ENCODE data around the gene TM9SF2. TPM values are rescaled to one million over a fixed set of nuclear protein-coding genes. Genes with fewer than 3 reads are reported as not detected.

Gene TM9SF2
- total and polyA plus RNA-seq, 2 of the 4 experiments (the other 2 are of a cell fraction), result 46.1 to 85.5 TPM

- H2BK120ac ChIP-seq (ENCODE audit: low read depth, low read length), result no peak overlapping the region
- no TSS peak for BruUV-seq (replicated peaks)
- TF ChIP-seq BHLHE40 (IDR thresholded peaks at IDR 0.05; ENCODE audit: low read depth, low read length), result no peak
- no peak for TF ChIP-seq FOS (IDR thresholded peaks at IDR 0.05; ENCODE audit: low read depth, low read length)
- TF ChIP-seq RFX5 (IDR thresholded peaks at IDR 0.05; ENCODE audit: low read depth, low read length), result no peak
- no peak for TF ChIP-seq MAZ (IDR thresholded peaks at IDR 0.05; ENCODE audit: borderline replicate concordance, low read depth, low read length)
- no peak for TF ChIP-seq RCOR1 (IDR thresholded peaks at IDR 0.05; ENCODE audit: insufficient replicate concordance, low read length)
- no peak for TF ChIP-seq USF2 (IDR thresholded peaks at IDR 0.05; ENCODE audit: low read depth, low read length)
- TF ChIP-seq MAFK (IDR thresholded peaks at IDR 0.05; ENCODE audit: low read depth, low read length), result no peak
- TF ChIP-seq MXI1 (IDR thresholded peaks at IDR 0.05; ENCODE audit: borderline replicate concordance, low read depth, low read length), result no peak
- TF ChIP-seq CTCF (conservative IDR thresholded peaks at IDR 0.05; ENCODE audit: low read depth, low read length), result no peak
- no peak for TF ChIP-seq NFE2L2 (IDR thresholded peaks at IDR 0.05; ENCODE audit: low read depth, low read length)
- TF ChIP-seq SMC3 (IDR thresholded peaks at IDR 0.05; ENCODE audit: low read depth, low read length), result no peak
- TF ChIP-seq RAD21 (IDR thresholded peaks at IDR 0.05; ENCODE audit: low read length), result no peak
- no peak for TF ChIP-seq POLR2A (IDR thresholded peaks at IDR 0.05; ENCODE audit: low read depth, low read length)
- no peak for TF ChIP-seq ELK1 (IDR thresholded peaks at IDR 0.05; ENCODE audit: borderline replicate concordance, low read depth, low read length)
- no peak for TF ChIP-seq CHD1 (IDR thresholded peaks at IDR 0.05; ENCODE audit: low read depth, low read length)
- TF ChIP-seq CEBPB (IDR thresholded peaks at IDR 0.05; ENCODE audit: low read depth, low read length), result no peak
- H3K14ac ChIP-seq (replicated peaks; ENCODE audit: low read depth, low read length), result no peak overlapping the region
- no peak overlapping the region for H2BK5ac ChIP-seq (ENCODE audit: low read depth, low read length, poor library complexity, severe bottlenecking)
- intact Hi-C loops (cut with micrococcal nuclease) (no loop called here), dilution Hi-C loops (cut with HindIII; ENCODE audit: low sequenced_read_pairs, unreplicated experiment) (no loop called here), in situ Hi-C loops (cut with MboI; ENCODE audit: low sequenced_read_pairs) (no loop called here)
- no peak overlapping the region for H3K4ac ChIP-seq (ENCODE audit: low read depth, low read length)
- H3K4me3 ChIP-seq (ENCODE audit: insufficient read depth, low read depth, low read length), result no peak overlapping the region
- no peak overlapping the region for H3K9ac ChIP-seq (ENCODE audit: low read depth, low read length)
- no peak overlapping the region; the same call in 1 of the 2 replicates for H3K4me2 ChIP-seq (ENCODE audit: low read depth, low read length)
- no peak overlapping the region for H2BK15ac ChIP-seq (ENCODE audit: low read depth, low read length)
- H4K20me1 ChIP-seq (ENCODE audit: insufficient read depth, low read length), result no peaks in the 10 kb centered on the region
- H3K23ac ChIP-seq (ENCODE audit: low read depth, low read length), result no peak overlapping the region
- H3K79me1 ChIP-seq (ENCODE audit: low read depth in 1 of 2, low read length in 2 of 2), result no peaks in the 10 kb centered on the region
- no peak overlapping the region for H3K56ac ChIP-seq (ENCODE audit: extremely low read depth, insufficient read depth, low read length)
- ATAC-seq (ENCODE audit: low read depth) (peak; percentile 67), DNase-seq (no peak)
- H3K36me3 ChIP-seq (ENCODE audit: control insufficient read depth, insufficient read depth, low read length), result no peaks in the 10 kb centered on the region
- no peak overlapping the region for H2AFZ ChIP-seq (replicated peaks; ENCODE audit: low read length, poor library complexity)
- H2BK20ac ChIP-seq (ENCODE audit: low read depth, low read length), result no peak overlapping the region
- H4K8ac ChIP-seq (ENCODE audit: low read depth in 2 of 2, low read length in 2 of 2), result no peak overlapping the region
- no peak overlapping the region for H4K91ac ChIP-seq (ENCODE audit: insufficient read depth, low read depth, low read length)
- H3K27me3 ChIP-seq (ENCODE audit: control insufficient read depth, insufficient read depth, low read length), result peaks cover 8% of the 10 kb centered on the region
- no peak overlapping the region for H2AK5ac ChIP-seq (ENCODE audit: low read depth, low read length)
- no peak overlapping the region for H4K5ac ChIP-seq (ENCODE audit: low read depth, low read length)
- H3K27ac ChIP-seq (ENCODE audit: insufficient read depth, low read length), result no peak overlapping the region
- CTCF ChIA-PET, result interaction anchor here (0.7 kb wide), 1 partner anchor 36 kb away, joined by 10 read pairs; no protein-coding TSS in a partner anchor
- POLR2A ChIA-PET (ENCODE audit: unreplicated experiment), result no interaction called here
- peaks cover 3% of the 10 kb centered on the region for H3K4me1 ChIP-seq (ENCODE audit: control insufficient read depth, insufficient read depth, low read length)
- peaks cover 2% of the 10 kb centered on the region; the same call in 1 of the 2 replicates for H3K9me1 ChIP-seq (ENCODE audit: insufficient read depth, low read length)
- WGBS, 2 experiments (ENCODE audit: extremely low coverage in 2 of 2, insufficient read length in 1 of 2), result 50% methylated on average over 2 of the region's 9 CpGs; no CpG with 5 or more reads in 1 of the 2 experiments
- no peak overlapping the region for H3K18ac ChIP-seq (ENCODE audit: low read depth, low read length)
- no peak overlapping the region for H2AK9ac ChIP-seq (replicated peaks; ENCODE audit: low read depth, low read length, poor library complexity)
- H3K9me3 ChIP-seq (ENCODE audit: control insufficient read depth, insufficient read depth, low read length), result no peaks in the 10 kb centered on the region
Observed at GRCh38 chr13:99473515-99473914, 27.8 kb upstream of the TM9SF2 start.
